Measurements from ENCODE around the gene SNPH.

DNA sequence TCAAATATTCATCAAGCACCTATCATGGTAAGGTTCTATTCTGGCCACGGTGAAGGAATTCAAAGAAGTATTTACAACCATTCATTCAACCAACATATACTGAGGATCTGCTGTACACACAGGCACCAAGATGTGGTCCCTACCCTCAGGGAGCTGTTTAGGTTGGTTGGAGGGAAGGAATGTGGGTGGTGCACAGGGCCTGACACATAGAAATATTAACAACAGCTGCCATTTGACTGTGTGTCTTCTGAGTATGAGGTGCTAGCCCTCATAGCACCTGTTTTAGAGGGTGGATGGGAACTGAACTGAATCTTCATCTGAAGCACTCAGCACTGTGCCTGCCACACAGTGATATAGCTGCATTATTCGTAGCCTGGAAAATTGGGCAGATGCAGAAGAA lies 7.3 kb downstream of the SNPH start:
- TF ChIP-seq RAD21 (conservative IDR thresholded peaks at IDR 0.05 in 1 of 2, IDR thresholded peaks at IDR 0.05 in 1 of 2) (no peak), POLR2A (IDR thresholded peaks at IDR 0.05; ENCODE audit: low read length) (no peak), EP300 (IDR thresholded peaks at IDR 0.05) (no peak), CHD2 (IDR thresholded peaks at IDR 0.05; ENCODE audit: low read length, partially characterized antibody) (no peak), MAZ (IDR thresholded peaks at IDR 0.05; ENCODE audit: borderline replicate concordance, low read depth, low read length) (no peak), CHD4 (IDR thresholded peaks at IDR 0.05; ENCODE audit: borderline replicate concordance) (no peak), NPAS2 (CRISPR knock-in tag; IDR thresholded peaks at IDR 0.05; ENCODE audit: borderline replicate concordance) (no peak), NR3C1 (IDR thresholded peaks at IDR 0.05) (no peak), RARB (CRISPR knock-in tag; IDR thresholded peaks at IDR 0.05) (no peak), ZFP36 (IDR thresholded peaks at IDR 0.05; ENCODE audit: borderline replicate concordance, partially characterized antibody) (no peak), JUNB (IDR thresholded peaks at IDR 0.05) (no peak)
- TF ChIP-seq, protein P1, sequence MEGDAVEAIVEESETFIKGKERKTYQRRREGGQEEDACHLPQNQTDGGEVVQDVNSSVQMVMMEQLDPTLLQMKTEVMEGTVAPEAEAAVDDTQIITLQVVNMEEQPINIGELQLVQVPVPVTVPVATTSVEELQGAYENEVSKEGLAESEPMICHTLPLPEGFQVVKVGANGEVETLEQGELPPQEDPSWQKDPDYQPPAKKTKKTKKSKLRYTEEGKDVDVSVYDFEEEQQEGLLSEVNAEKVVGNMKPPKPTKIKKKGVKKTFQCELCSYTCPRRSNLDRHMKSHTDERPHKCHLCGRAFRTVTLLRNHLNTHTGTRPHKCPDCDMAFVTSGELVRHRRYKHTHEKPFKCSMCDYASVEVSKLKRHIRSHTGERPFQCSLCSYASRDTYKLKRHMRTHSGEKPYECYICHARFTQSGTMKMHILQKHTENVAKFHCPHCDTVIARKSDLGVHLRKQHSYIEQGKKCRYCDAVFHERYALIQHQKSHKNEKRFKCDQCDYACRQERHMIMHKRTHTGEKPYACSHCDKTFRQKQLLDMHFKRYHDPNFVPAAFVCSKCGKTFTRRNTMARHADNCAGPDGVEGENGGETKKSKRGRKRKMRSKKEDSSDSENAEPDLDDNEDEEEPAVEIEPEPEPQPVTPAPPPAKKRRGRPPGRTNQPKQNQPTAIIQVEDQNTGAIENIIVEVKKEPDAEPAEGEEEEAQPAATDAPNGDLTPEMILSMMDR (IDR thresholded peaks at IDR 0.05) = no peak
